ENCODE measurements around the gene F5.

- TF ChIP-seq, protein P1, sequence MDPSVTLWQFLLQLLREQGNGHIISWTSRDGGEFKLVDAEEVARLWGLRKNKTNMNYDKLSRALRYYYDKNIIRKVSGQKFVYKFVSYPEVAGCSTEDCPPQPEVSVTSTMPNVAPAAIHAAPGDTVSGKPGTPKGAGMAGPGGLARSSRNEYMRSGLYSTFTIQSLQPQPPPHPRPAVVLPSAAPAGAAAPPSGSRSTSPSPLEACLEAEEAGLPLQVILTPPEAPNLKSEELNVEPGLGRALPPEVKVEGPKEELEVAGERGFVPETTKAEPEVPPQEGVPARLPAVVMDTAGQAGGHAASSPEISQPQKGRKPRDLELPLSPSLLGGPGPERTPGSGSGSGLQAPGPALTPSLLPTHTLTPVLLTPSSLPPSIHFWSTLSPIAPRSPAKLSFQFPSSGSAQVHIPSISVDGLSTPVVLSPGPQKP (IDR thresholded peaks at IDR 0.05; ENCODE audit: low read depth, low read length): no peak
- TF ChIP-seq POLR2A (IDR thresholded peaks at IDR 0.05; ENCODE audit: low read depth, low read length) (no peak), EZH2 (IDR thresholded peaks at IDR 0.05; ENCODE audit: borderline replicate concordance, control insufficient read depth, low read depth, low read length) (no peak)
Observed at GRCh38 chr1:169630006-169630405, 43.7 kb upstream of the F5 start, which contains the start of gene SELP.

All from GM12878 (cell line).